Prostate gland (tissue), 2 donors: Measurements from ENCODE around the gene MMP15.

ENCODE experiments used
- POLR2A ChIP-seq: fragments of 450-650 bp; IDR thresholded peaks from one replicate; pipeline ENCODE4 v1.6.1; 2016; ENCODE audit warnings: antibody characterized with exemption, mild to moderate bottlenecking
- TF ChIP-seq, protein P1 (sequence below), 4 experiments: fragments of 200-600 bp in 2 of 4; fragments of 450-650 bp in 2 of 4; sonication (generic) in 2 of 4; IDR thresholded peaks; 1 replicate in 3 of 4; 2 replicates in 1 of 4; pipeline ENCODE4 v1.5.1; 2016 to 2019; ENCODE audit warnings: antibody characterized with exemption in 4 of 4, mild to moderate bottlenecking in 2 of 4, moderate library complexity in 2 of 4

DNA sequence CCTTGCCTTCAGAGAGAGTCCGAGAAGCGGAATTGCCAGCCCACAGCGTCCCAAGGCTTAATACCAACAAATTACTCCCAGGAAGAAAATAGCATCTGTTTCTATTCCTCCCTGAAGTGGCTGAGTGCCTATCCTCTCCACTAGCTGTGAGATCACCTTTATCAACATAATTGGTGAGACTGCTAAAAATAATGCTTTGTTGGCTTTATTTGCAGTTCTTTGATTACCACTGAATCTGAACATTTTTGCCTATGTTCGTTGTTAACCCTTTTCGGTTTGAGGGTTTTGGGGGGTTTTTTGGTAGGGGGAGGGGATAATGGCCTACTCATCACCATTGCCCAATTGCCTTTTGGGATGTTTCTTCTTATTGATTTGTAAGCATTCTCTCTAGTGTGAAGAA lies 31.0 kb downstream of the MMP15 start:
- TF ChIP-seq, protein P1, sequence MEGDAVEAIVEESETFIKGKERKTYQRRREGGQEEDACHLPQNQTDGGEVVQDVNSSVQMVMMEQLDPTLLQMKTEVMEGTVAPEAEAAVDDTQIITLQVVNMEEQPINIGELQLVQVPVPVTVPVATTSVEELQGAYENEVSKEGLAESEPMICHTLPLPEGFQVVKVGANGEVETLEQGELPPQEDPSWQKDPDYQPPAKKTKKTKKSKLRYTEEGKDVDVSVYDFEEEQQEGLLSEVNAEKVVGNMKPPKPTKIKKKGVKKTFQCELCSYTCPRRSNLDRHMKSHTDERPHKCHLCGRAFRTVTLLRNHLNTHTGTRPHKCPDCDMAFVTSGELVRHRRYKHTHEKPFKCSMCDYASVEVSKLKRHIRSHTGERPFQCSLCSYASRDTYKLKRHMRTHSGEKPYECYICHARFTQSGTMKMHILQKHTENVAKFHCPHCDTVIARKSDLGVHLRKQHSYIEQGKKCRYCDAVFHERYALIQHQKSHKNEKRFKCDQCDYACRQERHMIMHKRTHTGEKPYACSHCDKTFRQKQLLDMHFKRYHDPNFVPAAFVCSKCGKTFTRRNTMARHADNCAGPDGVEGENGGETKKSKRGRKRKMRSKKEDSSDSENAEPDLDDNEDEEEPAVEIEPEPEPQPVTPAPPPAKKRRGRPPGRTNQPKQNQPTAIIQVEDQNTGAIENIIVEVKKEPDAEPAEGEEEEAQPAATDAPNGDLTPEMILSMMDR (IDR thresholded peaks at IDR 0.05): no peak
- no peak for TF ChIP-seq POLR2A
